HEK293 (cell line): ENCODE results near the gene CASQ2.

Experiments
- CTCF ChIP-seq: fragments of 450-650 bp; formaldehyde crosslinking; IDR thresholded peaks from 2 replicates; pipeline ENCODE4 v1.5.1; 2016; ENCODE audit warnings: missing biosample characterization, missing genetic modification characterization
- FEZF1 ChIP-seq: fragments of 450-650 bp; formaldehyde crosslinking; IDR thresholded peaks from 2 replicates; pipeline ENCODE4 v1.5.1; 2016; ENCODE audit warnings: missing biosample characterization, missing genetic modification characterization
- PRDM4 ChIP-seq: fragments of 450-650 bp; formaldehyde crosslinking; IDR thresholded peaks from 2 replicates; pipeline ENCODE4 v1.5.1; 2017; ENCODE audit warnings: missing biosample characterization, missing genetic modification characterization
- RBAK ChIP-seq: fragments of 450-650 bp; formaldehyde crosslinking; IDR thresholded peaks from 2 replicates; pipeline ENCODE4 v1.5.1; 2016; ENCODE audit warnings: missing biosample characterization, missing genetic modification characterization
- REST ChIP-seq: fragments of 450-650 bp; formaldehyde crosslinking; IDR thresholded peaks from 2 replicates; pipeline ENCODE4 v1.5.1; 2016; ENCODE audit warnings: missing biosample characterization, missing genetic modification characterization
- ZBTB1 ChIP-seq: fragments of 450-650 bp; formaldehyde crosslinking; IDR thresholded peaks from 2 replicates; pipeline ENCODE4 v1.5.1; 2016; ENCODE audit warnings: missing biosample characterization, missing genetic modification characterization
- ZBTB26 ChIP-seq: fragments of 450-650 bp; formaldehyde crosslinking; optimal IDR thresholded peaks from 2 replicates; pipeline ENCODE3; 2016; ENCODE audit warnings: missing biosample characterization, mild to moderate bottlenecking, missing genetic modification characterization
- ZNF211 ChIP-seq: fragments of 450-650 bp; formaldehyde crosslinking; IDR thresholded peaks from 2 replicates; pipeline ENCODE4 v1.5.1; 2016; ENCODE audit warnings: low read depth, missing biosample characterization, missing genetic modification characterization
- ZNF311 ChIP-seq: fragments of 450-650 bp; formaldehyde crosslinking; IDR thresholded peaks from 2 replicates; pipeline ENCODE4 v1.5.1; 2017; ENCODE audit warnings: missing biosample characterization, missing genetic modification characterization, borderline replicate concordance
- ZNF335 ChIP-seq: fragments of 450-650 bp; formaldehyde crosslinking; conservative IDR thresholded peaks from 2 replicates; pipeline ENCODE4 v1.5.1; 2016; ENCODE audit warnings: missing biosample characterization, missing genetic modification characterization
- ZNF416 ChIP-seq: fragments of 450-650 bp; formaldehyde crosslinking; IDR thresholded peaks from 2 replicates; pipeline ENCODE4 v1.5.1; 2016; ENCODE audit warnings: missing biosample characterization, missing genetic modification characterization
- ZNF596 ChIP-seq: fragments of 450-650 bp; IDR thresholded peaks from 2 replicates; pipeline ENCODE4 v1.5.0; 2018; ENCODE audit warnings: missing biosample characterization, mild to moderate bottlenecking, missing genetic modification characterization, moderate library complexity

GRCh38 chr1:115702959-115703358 lies 65.6 kb downstream of the CASQ2 start:
- TF ChIP-seq ZNF211: no peak
- no peak for TF ChIP-seq FEZF1 (tag by site-specific recombination)
- no peak for TF ChIP-seq ZNF596 (tag by site-specific recombination)
- no peak for TF ChIP-seq ZNF335
- no peak for TF ChIP-seq RBAK (tag by site-specific recombination)
- TF ChIP-seq CTCF: no peak
- TF ChIP-seq ZNF416: no peak
- TF ChIP-seq PRDM4 (tag by site-specific recombination): no peak
- no peak for TF ChIP-seq ZBTB26 (tag by site-specific recombination)
- no peak for TF ChIP-seq ZNF311
- no peak for TF ChIP-seq REST (tag by site-specific recombination)
- no peak for TF ChIP-seq ZBTB1 (tag by site-specific recombination)
